Stimulated activated memory B cell treated with anti-CD40 and anti-IgM and Interleukin-4, amounts not matched to agents 10 μg/mL and 1 μg/mL and 100 μg/mL, for 72 hours (primary cell): ENCODE results near the gene SFXN4.
A peak's percentile ranks its signal among the peaks of the same experiment; 100 is the strongest.

Experiments used
- ATAC-seq: fragments of 150-1000 bp; cut with Tn5 transposase; 2 replicates; pipeline ENCODE4 v1.10.0; 2021
- H3K27ac Mint-ChIP-seq: one replicate; pipeline ENCODE4 v1.8.0; 2022; ENCODE audit warnings: mild to moderate bottlenecking, mixed read lengths
- H3K27me3 Mint-ChIP-seq: one replicate; pipeline ENCODE4 v1.8.0; 2022; ENCODE audit warnings: mixed read lengths
- H3K36me3 Mint-ChIP-seq: one replicate; pipeline ENCODE4 v1.8.0; 2022; ENCODE audit warnings: mixed read lengths
- H3K4me1 Mint-ChIP-seq: one replicate; pipeline ENCODE4 v1.8.0; 2022; ENCODE audit warnings: mixed read lengths
- H3K4me3 Mint-ChIP-seq: one replicate; pipeline ENCODE4 v1.8.0; 2022; ENCODE audit warnings: mild to moderate bottlenecking, moderate library complexity, mixed read lengths
- H3K9me3 Mint-ChIP-seq: one replicate; pipeline ENCODE4 v1.8.0; 2022; ENCODE audit warnings: mixed read lengths

Gene SFXN4

DNA sequence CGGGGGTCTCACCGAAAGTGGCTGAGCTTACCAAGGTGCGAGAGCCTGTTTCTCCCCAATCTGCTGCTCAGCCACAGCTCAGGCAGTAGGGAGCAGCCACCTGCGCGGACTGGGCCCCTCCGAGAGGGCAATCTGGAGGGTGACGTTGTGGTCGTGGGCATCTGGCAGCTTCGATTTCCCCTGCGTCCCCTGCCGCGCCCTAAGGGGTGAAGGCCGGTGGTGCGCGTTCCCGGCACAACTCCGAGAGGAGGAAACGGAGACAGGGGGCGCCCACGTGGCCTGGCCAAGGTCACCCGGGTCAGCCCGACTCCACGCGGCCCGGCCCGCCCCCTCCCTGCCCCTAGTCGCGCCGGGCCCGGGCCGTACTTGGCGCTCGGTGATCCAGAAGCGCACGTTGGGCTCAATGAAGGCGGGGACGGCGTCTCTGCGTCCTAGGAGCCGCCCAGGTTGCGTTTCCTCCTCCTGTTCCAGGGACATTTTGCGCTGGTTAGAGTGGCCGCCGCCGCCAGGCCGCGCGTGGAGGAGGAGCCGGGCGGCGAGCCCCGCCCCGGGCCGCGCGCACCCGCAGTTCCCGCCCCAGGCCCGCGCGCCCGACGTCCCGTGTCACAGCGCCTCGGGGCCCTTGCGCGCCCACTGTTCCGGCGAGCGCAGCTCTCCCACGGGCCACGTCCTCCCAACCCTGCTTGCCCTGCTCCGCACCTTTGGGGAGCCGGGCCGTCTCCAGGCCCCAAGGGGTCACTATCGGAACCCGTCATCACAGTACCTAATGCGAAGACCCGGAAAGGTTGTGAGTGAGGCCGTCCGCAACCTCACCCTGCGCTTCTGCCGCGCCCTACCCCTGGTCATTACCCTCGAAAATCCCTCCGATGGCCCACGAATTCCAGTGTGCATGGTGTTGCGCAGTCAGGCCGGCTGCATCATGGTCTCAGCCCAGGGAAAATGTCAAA is at the start of gene SFXN4:
Gene SFXN4 (minus strand): TSS at position 544 of the 947 bp plus-strand sequence. CDS start 67 bp downstream, at position 477.
- Mint-ChIP-seq H3K4me1 (peaks cover 37% of the 10 kb centered on the region), H3K36me3 (peaks cover 53% of the 10 kb centered on the region), H3K27ac (peak within 1 kb of the TSS; percentile 97), H3K27me3 (no peaks in the 10 kb centered on the region), H3K9me3 (no peaks in the 10 kb centered on the region), H3K4me3 (peak within 1 kb of the TSS; percentile 93)
- peak; percentile 97 for ATAC-seq

DNA sequence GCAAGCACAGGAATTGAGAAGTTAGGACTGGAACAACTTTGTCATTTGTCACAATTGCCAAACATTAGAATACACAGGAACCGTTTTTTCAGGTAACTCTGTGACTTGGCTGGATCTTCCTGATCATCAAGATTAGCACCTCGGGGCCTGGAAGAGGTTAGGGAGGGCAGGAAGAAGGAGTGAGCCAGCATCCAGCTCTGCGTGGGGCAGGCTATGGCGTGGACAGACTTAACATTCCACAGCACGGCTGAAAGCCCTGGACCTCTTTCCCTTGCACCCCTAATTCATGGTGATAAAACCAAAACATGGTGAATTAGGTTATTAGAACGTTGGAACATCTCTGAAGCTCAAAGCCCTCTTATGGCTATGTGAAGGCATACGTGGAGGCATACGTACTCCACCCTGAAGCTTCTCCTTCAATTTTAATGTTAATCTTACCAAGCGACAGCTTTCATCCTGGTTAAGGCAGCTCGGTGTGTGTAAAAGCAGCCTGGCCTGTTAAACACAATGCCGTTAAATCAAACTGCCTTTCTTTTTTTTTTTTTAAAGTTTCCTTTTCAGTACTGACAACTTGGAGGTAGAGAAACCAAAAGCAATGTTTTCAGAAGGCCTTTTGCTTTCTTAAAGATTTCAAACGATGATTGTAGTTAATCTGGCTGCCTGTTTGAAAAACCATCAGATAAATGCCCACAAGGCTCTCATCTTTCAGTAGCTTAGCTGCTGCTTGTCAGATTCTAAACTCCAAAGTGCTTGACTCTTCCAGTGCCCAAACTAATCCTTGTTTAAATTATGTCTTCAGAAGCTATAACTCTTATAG is 46.3 kb upstream of the SFXN4 start:
- no peak for ATAC-seq
- Mint-ChIP-seq H3K27me3 (no peaks in the 10 kb centered on the region), H3K4me3 (no peak overlapping the region), H3K9me3 (no peaks in the 10 kb centered on the region), H3K4me1 (peaks cover 44% of the 10 kb centered on the region), H3K36me3 (no peaks in the 10 kb centered on the region), H3K27ac (peak overlapping the region; percentile 74)

- Mint-ChIP-seq H3K4me1 (peaks cover 49% of the 10 kb centered on the region), H3K27ac (peak overlapping the region; percentile 74), H3K4me3 (no peak overlapping the region), H3K27me3 (no peaks in the 10 kb centered on the region), H3K9me3 (no peaks in the 10 kb centered on the region), H3K36me3 (no peaks in the 10 kb centered on the region)
- ATAC-seq: no peak
These were observed 45.7 kb upstream of the SFXN4 start for GRCh38 chr10:119211176-119211575.

DNA sequence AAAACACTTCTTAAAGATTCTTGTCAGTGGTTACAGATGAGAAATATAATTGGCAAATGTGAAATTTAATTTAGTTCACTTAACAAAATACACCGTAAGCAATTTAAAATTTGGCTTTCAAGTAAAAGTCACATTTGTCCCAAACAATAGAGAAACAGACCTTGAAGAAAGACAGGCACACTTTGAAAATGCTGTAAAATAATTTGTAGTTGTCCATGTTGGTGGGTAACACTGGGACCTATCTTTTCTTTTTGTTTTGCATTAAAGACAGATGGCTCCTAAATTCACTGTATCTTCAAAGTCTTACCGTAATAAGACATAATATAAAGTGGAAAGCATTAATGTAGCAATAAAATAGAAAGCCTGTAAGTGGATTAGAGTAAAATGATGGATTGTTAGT is 45.1 kb upstream of the SFXN4 start:
- H3K9me3 Mint-ChIP-seq: no peaks in the 10 kb centered on the region
- H3K36me3 Mint-ChIP-seq: no peaks in the 10 kb centered on the region
- peaks cover 52% of the 10 kb centered on the region for H3K4me1 Mint-ChIP-seq
- no peak overlapping the region for H3K4me3 Mint-ChIP-seq
- no peak for ATAC-seq
- H3K27ac Mint-ChIP-seq: no peak overlapping the region
- H3K27me3 Mint-ChIP-seq: no peaks in the 10 kb centered on the region

- peaks cover 45% of the 10 kb centered on the region for H3K4me1 Mint-ChIP-seq
- peak overlapping the region; percentile 52 for H3K27ac Mint-ChIP-seq
- no peak for ATAC-seq
- H3K36me3 Mint-ChIP-seq: no peaks in the 10 kb centered on the region
- peak overlapping the region; percentile 80 for H3K4me3 Mint-ChIP-seq
- H3K9me3 Mint-ChIP-seq: no peaks in the 10 kb centered on the region
- no peaks in the 10 kb centered on the region for H3K27me3 Mint-ChIP-seq
These were observed 44.3 kb upstream of the SFXN4 start for GRCh38 chr10:119209736-119210355.

GRCh38 chr10:119209035-119209735 is 43.7 kb upstream of the SFXN4 start:
- Mint-ChIP-seq H3K4me1 (peaks cover 44% of the 10 kb centered on the region), H3K27ac (peak overlapping the region; percentile 52), H3K9me3 (no peaks in the 10 kb centered on the region), H3K36me3 (no peaks in the 10 kb centered on the region), H3K4me3 (peak overlapping the region; percentile 80), H3K27me3 (no peaks in the 10 kb centered on the region)
- no peak for ATAC-seq

GRCh38 chr10:119208553-119208940 is 43.0 kb upstream of the SFXN4 start:
- no peak for ATAC-seq
- Mint-ChIP-seq H3K4me1 (peaks cover 40% of the 10 kb centered on the region), H3K9me3 (no peaks in the 10 kb centered on the region), H3K27me3 (no peaks in the 10 kb centered on the region), H3K4me3 (peak overlapping the region; percentile 80), H3K36me3 (no peaks in the 10 kb centered on the region), H3K27ac (peak overlapping the region; percentile 52)

GRCh38 chr10:119207713-119208552 is 42.4 kb upstream of the SFXN4 start:
- Mint-ChIP-seq H3K4me3 (peak overlapping the region; percentile 80), H3K27ac (peak overlapping the region; percentile 52), H3K27me3 (no peaks in the 10 kb centered on the region), H3K9me3 (no peaks in the 10 kb centered on the region), H3K4me1 (peaks cover 37% of the 10 kb centered on the region), H3K36me3 (no peaks in the 10 kb centered on the region)
- peak; percentile 18 for ATAC-seq

- peak; percentile 94 for ATAC-seq
- no peaks in the 10 kb centered on the region for H3K36me3 Mint-ChIP-seq
- H3K4me3 Mint-ChIP-seq: peak within 1 kb of the TSS; percentile 90
- peaks cover 31% of the 10 kb centered on the region for H3K4me1 Mint-ChIP-seq
- no peaks in the 10 kb centered on the region for H3K27me3 Mint-ChIP-seq
- peak within 1 kb of the TSS; percentile 79 for H3K27ac Mint-ChIP-seq
- H3K9me3 Mint-ChIP-seq: no peaks in the 10 kb centered on the region
These were observed 41.8 kb upstream of the SFXN4 start, which contains the start of gene GRK5 for GRCh38 chr10:119207366-119207666. Gene GRK5 (plus strand): TSS chr10:119207571. CDS start chr10:119207918, 347 bp downstream.

DNA sequence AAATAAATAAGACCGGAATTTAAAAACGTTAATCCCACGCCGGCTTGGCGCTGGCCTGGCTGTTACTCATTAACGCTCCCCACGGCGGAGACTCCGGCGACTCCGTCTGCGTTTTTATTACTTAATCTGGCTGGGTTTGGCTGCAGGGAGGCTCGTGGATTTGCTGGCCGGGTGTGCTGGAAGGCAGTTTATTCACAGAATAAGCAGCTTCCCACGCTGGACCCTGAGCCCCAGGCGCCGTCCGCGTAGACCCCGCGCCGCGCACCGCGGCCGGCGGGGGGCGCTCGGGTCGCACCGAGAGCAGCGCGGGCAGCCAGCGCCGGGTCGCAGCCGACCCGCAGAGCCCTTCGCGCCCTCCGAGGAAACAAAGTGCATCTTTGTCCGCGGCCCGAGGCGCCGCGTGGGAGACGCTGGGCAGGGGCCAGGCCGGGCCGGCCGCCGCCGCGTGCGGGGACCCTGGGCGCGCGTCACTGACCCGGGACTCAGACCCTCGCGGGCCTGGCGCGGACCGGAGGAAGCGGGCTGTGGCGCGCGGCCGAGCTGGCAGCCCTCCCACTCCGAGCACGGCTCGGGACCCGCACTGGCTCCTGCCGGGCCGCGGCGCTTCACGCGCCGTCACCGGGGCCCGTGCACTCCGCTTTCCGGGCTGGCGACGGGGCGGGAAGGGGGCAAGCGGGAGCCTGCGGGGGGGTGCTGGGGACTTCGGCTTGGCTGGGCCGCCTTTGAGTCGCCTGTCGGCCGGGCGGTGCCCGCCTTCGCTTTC is 41.3 kb upstream of the SFXN4 start:
- Mint-ChIP-seq H3K27me3 (no peaks in the 10 kb centered on the region), H3K4me3 (peak overlapping the region; percentile 90), H3K36me3 (no peaks in the 10 kb centered on the region), H3K4me1 (peaks cover 31% of the 10 kb centered on the region), H3K27ac (peak overlapping the region; percentile 79), H3K9me3 (no peaks in the 10 kb centered on the region)
- peak; percentile 78 for ATAC-seq

GRCh38 chr10:119205894-119206602 is 40.5 kb upstream of the SFXN4 start:
- Mint-ChIP-seq H3K36me3 (no peaks in the 10 kb centered on the region), H3K4me1 (peaks cover 31% of the 10 kb centered on the region), H3K4me3 (peak overlapping the region; percentile 90), H3K27me3 (no peaks in the 10 kb centered on the region), H3K9me3 (no peaks in the 10 kb centered on the region), H3K27ac (peak overlapping the region; percentile 79)
- no peak for ATAC-seq

- Mint-ChIP-seq H3K27ac (no peak overlapping the region), H3K36me3 (no peaks in the 10 kb centered on the region), H3K4me3 (no peak overlapping the region)
These were observed 37.5 kb upstream of the SFXN4 start for GRCh38 chr10:119203006-119203405.

GRCh38 chr10:119201233-119201632 is 35.7 kb upstream of the SFXN4 start:
- ATAC-seq: no peak
- H3K27me3 Mint-ChIP-seq: peaks cover 15% of the 10 kb centered on the region
- H3K4me3 Mint-ChIP-seq: no peak overlapping the region
- H3K4me1 Mint-ChIP-seq: peaks cover 18% of the 10 kb centered on the region
- H3K9me3 Mint-ChIP-seq: no peaks in the 10 kb centered on the region
- H3K27ac Mint-ChIP-seq: no peak overlapping the region
- no peaks in the 10 kb centered on the region for H3K36me3 Mint-ChIP-seq

More at GRCh38 chr10:119203006-119203405, 37.5 kb upstream of the SFXN4 start:
- ATAC-seq: no peak
- H3K4me1 Mint-ChIP-seq: peaks cover 24% of the 10 kb centered on the region
- peaks cover 15% of the 10 kb centered on the region for H3K27me3 Mint-ChIP-seq
- no peaks in the 10 kb centered on the region for H3K9me3 Mint-ChIP-seq
